Activated naive CD8-positive, alpha-beta T cell treated with anti-CD3 and anti-CD28 coated beads, Interleukin-2, amount 50 U/mL, for 16 hours (primary cell): ENCODE measurements around the gene KLHL25.

ENCODE experiments used
- DNase-seq: peaks from one replicate; pipeline ENCODE4 v3.0.0-alpha.2; 2020; ENCODE audit warnings: low read depth, low spot score

Gene KLHL25

GRCh38 chr15:85717212-85717611 is 77.5 kb downstream of the KLHL25 start:
- DNase-seq: no peak

DNA sequence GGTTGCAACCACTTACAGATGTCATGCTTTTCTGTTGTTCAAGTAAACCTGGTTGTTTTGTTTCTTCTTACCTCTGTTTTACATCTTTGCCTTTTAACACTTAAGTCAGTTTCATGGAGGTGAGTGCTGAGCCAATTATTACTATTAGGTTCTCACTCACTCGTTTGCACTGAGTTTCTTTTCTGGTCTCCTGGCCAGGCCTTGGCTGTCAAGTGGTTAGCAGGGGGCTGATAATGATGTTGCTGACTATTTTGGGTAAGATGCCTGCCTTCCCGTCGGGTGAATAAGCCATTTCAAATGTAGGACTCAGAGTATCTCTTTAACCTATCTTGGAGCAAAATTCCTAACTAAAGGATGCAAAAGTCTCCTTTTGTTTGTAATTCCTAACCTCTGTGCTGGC is 78.5 kb downstream of the KLHL25 start:
- no peak for DNase-seq

DNA sequence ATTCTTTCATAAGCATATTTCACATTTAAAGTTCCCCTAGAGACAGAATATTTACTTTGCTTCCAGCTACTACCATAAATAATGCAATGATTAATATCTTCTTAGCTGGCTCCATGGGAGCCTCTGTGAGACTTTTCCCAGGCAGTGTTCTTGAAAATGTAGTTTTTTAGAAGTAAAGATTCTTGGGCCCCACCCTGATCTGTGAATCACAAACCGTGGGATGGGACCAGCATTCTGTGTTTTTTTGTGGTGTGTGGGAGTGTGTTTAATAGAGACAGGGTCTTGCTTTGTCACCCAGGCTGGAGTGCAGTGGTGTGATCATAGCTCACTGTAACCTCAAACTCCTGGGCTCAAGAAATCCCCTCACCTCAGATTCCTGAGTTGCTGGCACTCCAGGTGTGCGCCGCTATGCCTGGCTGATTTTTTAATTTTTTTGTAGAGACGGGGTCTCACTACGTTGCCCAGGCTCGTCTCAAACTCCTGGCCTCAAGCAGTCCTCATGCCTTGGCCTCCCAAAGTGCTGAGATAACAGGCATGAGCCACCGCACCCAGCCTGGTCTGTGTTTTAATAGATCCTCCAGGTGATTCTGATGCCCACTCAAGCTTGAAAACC is 83.0 kb downstream of the KLHL25 start:
- no peak for DNase-seq

DNA sequence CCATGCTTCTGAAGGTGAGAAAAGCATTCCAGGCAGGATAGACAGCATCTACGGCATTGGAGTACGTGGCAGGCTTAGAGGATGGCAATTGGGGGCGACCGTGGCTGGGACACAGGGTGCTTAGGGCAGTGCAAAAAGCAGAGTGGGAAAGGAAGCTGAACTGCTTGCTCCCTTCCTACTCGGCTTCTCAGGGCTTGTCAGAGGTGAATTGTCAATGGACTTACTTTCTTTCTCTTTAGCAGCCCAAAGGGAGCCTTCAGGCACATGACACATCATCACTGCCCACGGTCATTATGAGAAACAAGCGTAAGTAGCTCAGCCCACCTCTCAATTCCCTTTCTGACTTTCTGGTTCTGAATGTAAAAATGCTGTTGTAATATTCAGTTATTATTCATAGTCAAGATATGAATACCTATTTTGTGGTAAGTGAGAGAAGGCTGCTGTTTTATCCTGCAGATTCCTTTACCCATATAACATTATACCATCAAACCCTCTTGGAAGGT is 84.3 kb downstream of the KLHL25 start:
- DNase-seq: no peak
